GM12892 (cell line): ENCODE data around the gene DCAF17.

Experiments used
- POLR2A ChIP-seq: IDR thresholded peaks from 2 replicates; pipeline ENCODE4 v1.6.1; 2011; ENCODE audit warnings: low read depth, low read length, control low read depth
- POLR2AphosphoS5 ChIP-seq: IDR thresholded peaks from 2 replicates; pipeline ENCODE4 v1.6.1; 2011; ENCODE audit warnings: low read depth, low read length, control low read depth

GRCh38 chr2:171393487-171393886, 40.5 kb upstream of the DCAF17 start:
- TF ChIP-seq POLR2A (no peak), POLR2AphosphoS5 (no peak)
